GM15510 (cell line): ENCODE results near the gene TDRD9.

ENCODE experiments used
- POLR2A ChIP-seq: IDR thresholded peaks from 3 replicates; pipeline ENCODE4 v1.6.1; 2011; ENCODE audit warnings: borderline replicate concordance; ENCODE audit not compliant: insufficient read length; ENCODE audit errors: extremely low read depth

The TDRD9 gene

GRCh38 chr14:104096751-104097700, 168.8 kb downstream of the TDRD9 start:
- no peak for TF ChIP-seq POLR2A

DNA sequence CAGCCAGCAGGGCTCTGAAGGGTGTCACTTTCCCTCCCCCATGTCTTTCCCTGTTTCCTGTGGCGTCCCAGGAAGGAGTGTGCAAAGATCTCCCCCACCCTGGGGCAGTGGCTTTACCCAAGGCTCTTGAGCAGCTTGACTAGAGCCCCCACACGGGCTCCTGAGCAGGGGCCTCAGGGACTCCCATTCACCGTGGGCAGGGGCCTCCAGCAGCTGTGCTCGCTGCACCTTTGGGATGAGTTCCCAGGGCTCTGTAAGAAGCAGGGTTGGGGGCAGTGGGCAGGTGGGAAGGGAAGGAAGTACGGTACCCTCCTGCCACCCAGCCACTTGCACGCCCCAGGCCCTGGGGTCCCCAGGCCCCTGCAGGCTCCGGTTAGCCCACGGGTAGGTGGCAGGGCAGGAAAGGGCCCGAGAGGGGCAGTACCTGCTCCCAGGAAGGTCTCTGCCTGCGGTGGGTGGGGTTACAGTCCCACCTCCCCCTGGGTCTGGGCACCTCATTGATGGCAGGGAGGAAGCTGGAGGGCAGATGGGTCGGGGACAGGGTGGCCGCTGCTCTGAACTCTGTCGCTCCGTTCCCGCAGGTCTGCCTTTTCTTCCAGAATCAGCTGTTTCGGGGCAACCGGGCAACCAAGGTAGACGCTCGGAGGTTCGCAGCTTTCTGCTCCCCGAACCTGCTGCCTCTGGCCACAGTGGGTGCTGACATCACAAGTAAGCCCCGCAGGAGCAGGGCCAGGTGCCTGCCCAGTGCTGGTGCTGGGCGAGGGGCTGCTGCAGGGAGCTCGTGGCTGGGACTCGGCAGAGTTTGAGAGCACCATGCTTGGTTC, 170.2 kb downstream of the TDRD9 start:
- no peak for TF ChIP-seq POLR2A

DNA sequence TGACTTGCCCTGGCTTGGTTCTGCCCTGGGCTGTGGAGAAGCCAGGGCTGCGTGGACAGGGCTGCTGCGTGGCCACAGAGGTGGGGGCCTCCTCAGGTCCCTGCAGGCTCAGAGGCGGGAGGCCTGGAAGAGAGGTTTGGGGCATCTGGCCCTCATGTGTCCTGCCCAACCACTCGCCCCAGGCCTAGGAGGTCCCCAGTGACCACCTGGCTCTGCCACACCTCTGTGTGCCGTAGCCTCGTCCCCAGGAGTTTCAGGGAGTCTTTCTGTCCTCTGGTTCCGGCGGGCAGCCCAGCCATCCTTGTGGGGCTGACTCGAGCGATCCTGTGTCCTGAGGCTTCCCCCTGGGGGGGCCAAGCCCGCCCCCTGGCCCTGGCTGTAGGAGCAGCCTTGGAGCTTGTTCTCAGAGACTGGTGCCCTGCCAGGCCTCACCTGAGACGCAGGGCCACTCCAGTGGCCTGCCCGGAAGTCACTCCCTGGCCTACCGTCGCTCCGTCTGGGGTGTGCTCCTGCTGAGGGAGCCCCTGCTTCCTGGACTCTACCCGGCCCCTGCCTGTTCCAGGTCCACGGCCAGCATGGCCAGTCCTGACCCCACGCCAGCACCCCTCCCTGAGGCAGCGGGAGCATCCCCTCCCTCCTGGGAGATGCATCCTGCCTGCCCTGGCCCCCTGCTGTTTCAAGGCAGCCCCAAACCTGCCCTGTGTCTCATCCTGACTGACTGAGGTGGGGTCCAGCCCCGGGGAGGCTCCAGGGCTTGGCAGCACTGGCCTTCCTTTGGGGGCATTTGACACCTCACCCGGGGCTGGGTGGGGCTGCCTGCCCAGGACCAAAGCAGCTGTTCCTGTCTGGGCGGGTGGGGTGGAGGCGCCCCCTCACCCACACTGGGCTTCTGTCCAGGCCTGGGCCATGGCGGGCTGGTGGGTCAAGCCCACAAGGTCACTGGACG, 171.1 kb downstream of the TDRD9 start:
- no peak for TF ChIP-seq POLR2A

DNA sequence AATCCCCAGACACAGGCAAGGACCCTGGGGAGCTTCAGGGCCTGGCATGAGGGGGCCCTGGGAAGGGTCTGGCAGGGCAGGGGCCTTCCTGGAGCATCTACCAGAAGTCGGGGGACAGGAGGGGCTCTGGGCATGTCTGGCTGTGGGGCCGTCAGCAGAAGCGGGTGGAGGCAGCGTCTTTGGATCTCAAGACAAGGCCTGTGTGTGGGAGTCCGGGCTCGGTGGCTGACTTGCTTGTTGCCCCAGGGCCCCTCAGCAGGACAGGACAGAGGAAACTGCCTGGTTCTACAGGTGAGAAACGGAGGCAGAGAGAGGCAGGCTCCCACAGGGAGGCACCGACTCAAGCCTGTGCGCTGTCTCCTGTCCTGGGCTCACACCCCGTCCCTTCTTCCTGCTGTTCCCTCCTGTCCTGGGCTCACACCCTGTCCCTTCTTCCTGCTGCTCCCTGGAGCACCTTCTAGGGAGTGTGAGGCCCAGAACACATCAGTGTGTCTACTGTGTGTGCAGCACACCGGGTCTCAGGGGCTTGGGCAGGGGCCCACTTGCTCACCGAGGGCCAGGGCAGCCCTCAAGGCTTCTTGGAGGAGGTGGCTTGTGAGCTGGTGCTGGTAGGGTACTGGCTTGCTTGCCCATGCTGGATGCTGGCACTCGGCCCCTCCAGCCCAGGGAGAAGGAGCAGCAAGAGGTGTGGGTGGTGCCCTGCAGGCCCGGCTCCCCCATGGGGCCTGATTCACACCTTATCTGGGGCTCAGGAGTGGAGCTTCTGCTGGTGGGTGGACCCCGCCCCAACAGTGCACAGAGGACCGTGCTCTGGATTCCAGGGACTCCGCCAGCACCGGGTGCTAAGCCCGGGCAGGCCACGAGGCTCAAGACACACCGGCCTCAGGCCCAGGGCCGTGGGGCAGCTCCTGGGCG, 172.2 kb downstream of the TDRD9 start:
- TF ChIP-seq POLR2A = no peak

- no peak for TF ChIP-seq POLR2A
These were observed 172.9 kb downstream of the TDRD9 start for GRCh38 chr14:104101086-104101621.

DNA sequence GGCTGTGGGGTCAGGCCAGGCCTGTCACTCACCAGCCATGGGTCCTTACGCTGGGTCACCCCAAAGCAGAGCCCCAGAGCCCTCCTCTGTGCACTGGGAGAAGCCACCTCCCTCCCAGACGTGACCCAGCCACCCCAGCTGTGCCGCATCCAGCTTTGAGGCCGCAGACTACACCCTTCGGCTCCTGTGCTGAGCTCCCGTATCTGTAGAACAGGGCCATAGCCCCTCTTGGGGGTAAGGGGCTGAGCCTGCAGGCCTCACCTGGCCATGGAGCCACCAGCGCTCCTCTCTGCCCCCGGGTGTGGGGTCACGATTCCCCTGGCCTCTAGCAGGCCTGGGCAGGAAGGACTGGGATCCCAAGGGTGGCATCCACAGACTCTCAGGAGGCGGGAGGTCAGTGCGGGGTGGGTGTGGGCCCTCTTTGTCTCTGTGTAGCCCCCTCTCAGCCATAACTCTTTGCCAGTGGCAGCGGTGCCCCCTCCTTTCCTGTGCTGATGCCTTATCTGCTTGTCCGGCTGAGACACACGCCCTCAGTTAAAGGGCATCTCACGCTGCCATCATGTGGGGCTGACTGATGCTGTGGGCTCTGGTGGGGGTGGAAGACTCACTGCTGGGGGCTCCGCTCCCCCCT, 173.5 kb downstream of the TDRD9 start:
- TF ChIP-seq POLR2A = no peak
